Astrocyte (in vitro differentiated cells and primary cell): Measurements from ENCODE around the gene COBL. TPM values are rescaled to one million over a fixed set of nuclear protein-coding genes. Genes with fewer than 3 reads are reported as not detected.

Experiments
- DNase-seq: peaks from one replicate; pipeline ENCODE4 v3.0.0-alpha.2; 2010; ENCODE audit warnings: low read depth
- FAIRE-seq: peaks from 2 replicates; lab custom pipeline; 2011; peaks lifted over from hg19 to GRCh38; lab: Jason Lieb, UNC
- H2AFZ ChIP-seq: 2 replicates; pipeline ENCODE4 v1.6.0; 2012; ENCODE audit warnings: low read depth, low read length, inconsistent platforms
- H3K27ac ChIP-seq: 2 replicates; pipeline ENCODE4 v1.5.1; 2011; ENCODE audit warnings: low read depth, low read length, inconsistent platforms
- H3K27me3 ChIP-seq: 2 replicates; pipeline ENCODE4 v1.6.0; 2011; ENCODE audit warnings: low read length, inconsistent platforms; ENCODE audit not compliant: insufficient read depth
- H3K36me3 ChIP-seq: 2 replicates; pipeline ENCODE4 v1.5.1; 2011; ENCODE audit warnings: low read length, inconsistent platforms; ENCODE audit not compliant: insufficient read depth
- H3K4me1 ChIP-seq: 2 replicates; pipeline ENCODE4 v1.5.1; 2011; ENCODE audit warnings: low read length, inconsistent platforms; ENCODE audit not compliant: insufficient read depth
- H3K4me2 ChIP-seq: 2 replicates; pipeline ENCODE4 v1.6.0; 2012; ENCODE audit warnings: low read length, inconsistent platforms
- H3K4me3 ChIP-seq: 2 replicates; pipeline ENCODE4 v1.5.1; 2011; ENCODE audit warnings: low read depth, mild to moderate bottlenecking, low read length, inconsistent platforms; ENCODE audit not compliant: insufficient read depth
- H3K79me2 ChIP-seq: 2 replicates; pipeline ENCODE4 v1.6.0; 2012; ENCODE audit warnings: mild to moderate bottlenecking, low read length, inconsistent platforms; ENCODE audit not compliant: insufficient read depth
- H3K9ac ChIP-seq: 2 replicates; pipeline ENCODE4 v1.6.0; 2012; ENCODE audit warnings: mild to moderate bottlenecking, low read length, inconsistent platforms
- H3K9me3 ChIP-seq: 2 replicates; pipeline ENCODE4 v1.5.1; 2012; ENCODE audit warnings: low read depth, mild to moderate bottlenecking, low read length, inconsistent platforms; ENCODE audit not compliant: insufficient read depth
- H4K20me1 ChIP-seq: 2 replicates; pipeline ENCODE4 v1.6.0; 2012; ENCODE audit warnings: low read length, inconsistent platforms; ENCODE audit not compliant: insufficient read depth
- H3K27ac Mint-ChIP-seq: one replicate; pipeline ENCODE4 v1.8.0; 2021; ENCODE audit warnings: mild to moderate bottlenecking, mixed read lengths; ENCODE audit not compliant: unreplicated experiment
- H3K27me3 Mint-ChIP-seq: one replicate; pipeline ENCODE4 v1.8.0; 2021; ENCODE audit warnings: low read depth, mixed read lengths; ENCODE audit not compliant: unreplicated experiment
- H3K36me3 Mint-ChIP-seq: one replicate; pipeline ENCODE4 v1.8.0; 2021; ENCODE audit warnings: low read depth, mixed read lengths; ENCODE audit not compliant: unreplicated experiment
- H3K4me1 Mint-ChIP-seq: one replicate; pipeline ENCODE4 v1.8.0; 2021; ENCODE audit warnings: low read depth, mixed read lengths; ENCODE audit not compliant: unreplicated experiment
- H3K4me3 Mint-ChIP-seq: one replicate; pipeline ENCODE4 v1.8.0; 2021; ENCODE audit warnings: mild to moderate bottlenecking, moderate library complexity, mixed read lengths; ENCODE audit not compliant: unreplicated experiment
- H3K9me3 Mint-ChIP-seq: one replicate; pipeline ENCODE4 v1.8.0; 2021; ENCODE audit warnings: mild to moderate bottlenecking, mixed read lengths; ENCODE audit not compliant: unreplicated experiment
- CTCF ChIP-seq: IDR thresholded peaks from 2 replicates; pipeline ENCODE4 v1.5.1; 2011; ENCODE audit warnings: low read depth, mild to moderate bottlenecking, inconsistent platforms, low read length, moderate library complexity; ENCODE audit not compliant: insufficient read depth
- EZH2 ChIP-seq: IDR thresholded peaks from 2 replicates; pipeline ENCODE4 v1.6.1; 2012; ENCODE audit warnings: mild to moderate bottlenecking, low read length, inconsistent platforms; ENCODE audit not compliant: insufficient read depth
- total RNA-seq: library from RNA; stranded (reverse); gene quantifications from 2 replicates; pipeline ENCODE4 v1.2.1, GENCODE V29; 2021

COBL gene
- total RNA-seq, 1 donor from 2014 or later: 6.4 TPM

DNA sequence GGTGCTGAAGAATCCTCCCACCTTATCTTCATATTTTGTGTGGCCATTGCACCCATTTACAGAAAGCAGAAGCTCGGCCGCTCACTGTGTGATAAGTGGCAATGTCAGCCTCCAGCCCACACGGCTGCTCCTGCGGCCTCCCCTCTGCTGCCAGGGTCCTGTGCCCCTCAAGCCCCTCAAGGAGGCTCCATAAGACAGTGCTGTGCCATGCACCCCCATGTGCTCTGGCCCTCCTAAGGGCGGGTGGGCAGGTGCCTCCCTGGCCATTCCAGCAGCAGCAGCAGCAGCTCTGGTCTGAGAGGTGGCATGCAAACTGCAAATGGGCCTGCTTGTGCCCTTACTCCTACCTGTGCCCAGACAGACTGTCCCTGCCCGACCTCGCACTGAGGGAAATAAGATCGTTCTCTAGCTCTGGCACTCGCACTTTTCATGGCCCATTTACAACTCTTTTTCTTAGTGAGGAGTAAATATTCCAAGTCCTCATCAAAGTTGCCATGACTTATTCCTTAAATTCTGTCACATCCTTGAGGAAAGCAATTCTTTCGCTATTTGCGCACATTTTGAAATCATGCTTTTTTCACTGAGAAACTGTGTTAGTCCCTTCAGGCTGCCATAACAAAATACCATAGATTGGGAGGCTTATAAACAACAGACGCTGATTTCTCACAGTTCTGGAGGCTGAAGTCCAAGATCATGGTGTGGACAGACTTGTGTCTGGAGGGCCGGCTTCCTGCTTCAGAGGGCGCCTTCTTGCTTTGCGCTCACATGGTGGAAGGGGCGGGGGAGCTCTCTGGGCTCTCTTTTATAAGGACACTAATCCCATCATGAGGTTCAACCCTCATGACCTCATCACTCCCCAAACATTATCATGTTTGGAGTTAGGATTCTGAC lies 187.8 kb downstream of the COBL start:
- Histone ChIP-seq H3K4me2 (no peak overlapping the region), H4K20me1 (no peaks in the 10 kb centered on the region), H2AFZ (no peak overlapping the region), H3K79me2 (no peaks in the 10 kb centered on the region), H3K4me1 (peaks cover 5% of the 10 kb centered on the region), H3K4me3 (no peak overlapping the region), H3K9ac (no peak overlapping the region), H3K27ac (no peak overlapping the region), H3K36me3 (no peaks in the 10 kb centered on the region), H3K9me3 (no peaks in the 10 kb centered on the region), H3K27me3 (no peaks in the 10 kb centered on the region)
- no peak for TF ChIP-seq CTCF
- no peak for TF ChIP-seq EZH2
- Mint-ChIP-seq H3K27me3 (no peaks in the 10 kb centered on the region), H3K27ac (no peak overlapping the region), H3K4me3 (no peak overlapping the region), H3K36me3 (peaks cover 6% of the 10 kb centered on the region), H3K9me3 (peaks cover 4% of the 10 kb centered on the region), H3K4me1 (peaks cover 5% of the 10 kb centered on the region)
- DNase-seq (no peak), FAIRE-seq (no peak)

DNA sequence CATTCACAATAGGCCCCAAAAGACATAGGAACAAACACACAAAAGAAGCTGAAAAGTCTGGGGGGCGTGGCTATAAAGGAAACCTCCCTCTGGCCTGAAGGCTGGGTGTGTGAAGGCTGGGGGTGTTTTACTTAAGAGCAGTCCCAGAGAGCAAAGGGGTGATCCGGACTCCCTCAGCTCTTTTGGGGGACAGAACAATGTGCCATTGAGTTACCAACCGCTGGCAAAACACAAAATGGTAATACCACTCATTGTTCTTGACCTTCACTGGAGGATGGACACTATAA lies 189.0 kb downstream of the COBL start:
- peaks cover 6% of the 10 kb centered on the region for H3K36me3 Mint-ChIP-seq
- no peaks in the 10 kb centered on the region for H3K27me3 Mint-ChIP-seq
- Histone ChIP-seq H3K27ac (no peak overlapping the region), H3K4me2 (no peak overlapping the region), H3K79me2 (no peaks in the 10 kb centered on the region), H3K4me3 (no peak overlapping the region), H3K9ac (no peak overlapping the region), H4K20me1 (no peaks in the 10 kb centered on the region), H3K36me3 (no peaks in the 10 kb centered on the region), H3K9me3 (no peaks in the 10 kb centered on the region), H3K4me1 (peaks cover 14% of the 10 kb centered on the region), H2AFZ (no peak overlapping the region), H3K27me3 (no peaks in the 10 kb centered on the region)
- no peak overlapping the region for H3K4me3 Mint-ChIP-seq
- no peak overlapping the region for H3K27ac Mint-ChIP-seq
- FAIRE-seq (no peak), DNase-seq (no peak)
- peaks cover 12% of the 10 kb centered on the region for H3K4me1 Mint-ChIP-seq
- no peak for TF ChIP-seq EZH2
- TF ChIP-seq CTCF: no peak
- H3K9me3 Mint-ChIP-seq: peaks cover 1% of the 10 kb centered on the region
